Liver (tissue), 9 donors: ENCODE results near the gene FRMD6. TPM values are rescaled to one million over a fixed set of nuclear protein-coding genes. Genes with fewer than 3 reads are reported as not detected.

ENCODE experiments used
- DNase-seq: peaks from one replicate; pipeline ENCODE4 v3.0.0-alpha.2; 2017; ENCODE audit warnings: low spot score
- H3K27ac ChIP-seq, 2 donors: one replicate each; pipeline ENCODE4 v1.7.0; 2013; ENCODE audit warnings: inconsistent platforms in 2 of 2, low read length in 2 of 2, control low read depth in 1 of 2, low read depth in 1 of 2, mild to moderate bottlenecking in 1 of 2
- H3K27me3 ChIP-seq, 4 donors: one replicate each; pipeline versions ENCODE4 v1.6.1 to v1.7.0; 2013; ENCODE audit warnings: low read length in 3 of 4, inconsistent platforms in 1 of 4, mild to moderate bottlenecking in 1 of 4, moderate library complexity in 1 of 4; ENCODE audit not compliant: control insufficient read depth in 4 of 4, insufficient read depth in 4 of 4
- H3K36me3 ChIP-seq, 4 donors: one replicate each; pipeline versions ENCODE4 v1.6.1 to v1.7.0; 2013; ENCODE audit warnings: low read length in 3 of 4, mild to moderate bottlenecking in 3 of 4, low read depth in 1 of 4, moderate library complexity in 1 of 4; ENCODE audit not compliant: control insufficient read depth in 4 of 4, insufficient read depth in 3 of 4
- H3K4me1 ChIP-seq, 4 donors: one replicate each; pipeline versions ENCODE4 v1.6.1 to v1.7.0; 2013; ENCODE audit warnings: low read length in 3 of 4, mild to moderate bottlenecking in 3 of 4, moderate library complexity in 1 of 4; ENCODE audit not compliant: control insufficient read depth in 4 of 4, insufficient read depth in 4 of 4
- H3K4me3 ChIP-seq, 3 donors: one replicate each; pipeline versions ENCODE4 v1.6.1 to v1.7.0; 2013; ENCODE audit warnings: low read length in 3 of 3, control low read depth in 1 of 3, low read depth in 1 of 3, mild to moderate bottlenecking in 1 of 3
- H3K9ac ChIP-seq, 2 donors: one replicate each; pipeline ENCODE4 v1.7.0; 2013; ENCODE audit warnings: low read length in 2 of 2, mild to moderate bottlenecking in 2 of 2, moderate library complexity in 2 of 2, control low read depth in 1 of 2, low read depth in 1 of 2
- H3K9me3 ChIP-seq, 4 donors: one replicate each; pipeline versions ENCODE4 v1.6.1 to v1.7.0; 2013; ENCODE audit warnings: low read length in 3 of 4; ENCODE audit not compliant: control insufficient read depth in 4 of 4
- CTCF ChIP-seq: fragments of 150-350 bp; IDR thresholded peaks from 2 replicates; pipeline ENCODE4 v1.5.1; 2017; ENCODE audit warnings: improper control_type of control experiment, low read depth, low read length; ENCODE audit not compliant: missing input control
- EGR1 ChIP-seq, 2 donors: IDR thresholded peaks; 2 replicates each; pipeline ENCODE4 v1.6.1; 2016 to 2018; ENCODE audit warnings: antibody characterized with exemption in 2 of 2, low read depth in 2 of 2
- FOXA1 ChIP-seq: IDR thresholded peaks from 2 replicates; pipeline ENCODE4 v1.6.1; 2016; ENCODE audit warnings: antibody characterized with exemption
- FOXA2 ChIP-seq: IDR thresholded peaks from 2 replicates; pipeline ENCODE4 v1.6.1; 2016; ENCODE audit warnings: antibody characterized with exemption
- GABPA ChIP-seq, 2 donors: IDR thresholded peaks in 1 of 2; conservative IDR thresholded peaks in 1 of 2; 2 replicates each; pipeline ENCODE4 v1.6.1; 2016; ENCODE audit warnings: antibody characterized with exemption in 2 of 2, mild to moderate bottlenecking in 1 of 2, moderate library complexity in 1 of 2
- HNF4A ChIP-seq, 2 donors: conservative IDR thresholded peaks; 2 replicates each; pipeline ENCODE4 v1.6.1; 2016; ENCODE audit warnings: antibody characterized with exemption in 2 of 2, mild to moderate bottlenecking in 2 of 2
- HNF4G ChIP-seq: IDR thresholded peaks from 2 replicates; pipeline ENCODE4 v1.6.1; 2016; ENCODE audit warnings: antibody characterized with exemption
- JUND ChIP-seq, 2 donors: IDR thresholded peaks; 2 replicates each; pipeline ENCODE4 v1.6.1; 2016; ENCODE audit warnings: antibody characterized with exemption in 2 of 2
- NR2F2 ChIP-seq: IDR thresholded peaks from 2 replicates; pipeline ENCODE4 v1.6.1; 2016; ENCODE audit warnings: antibody characterized with exemption
- RAD21 ChIP-seq, 2 donors: IDR thresholded peaks; 2 replicates each; pipeline ENCODE4 v1.6.1; 2016; ENCODE audit warnings: antibody characterized with exemption in 2 of 2, mild to moderate bottlenecking in 2 of 2
- RXRA ChIP-seq, 2 donors: IDR thresholded peaks; 2 replicates each; pipeline ENCODE4 v1.6.1; 2017 to 2018; ENCODE audit warnings: antibody characterized with exemption in 2 of 2, mild to moderate bottlenecking in 1 of 2
- SP1 ChIP-seq: IDR thresholded peaks from 2 replicates; pipeline ENCODE4 v1.6.1; 2018; ENCODE audit warnings: antibody characterized with exemption, mild to moderate bottlenecking
- TAF1 ChIP-seq: conservative IDR thresholded peaks from 2 replicates; pipeline ENCODE4 v1.6.1; 2016; ENCODE audit warnings: antibody characterized with exemption, mild to moderate bottlenecking
- YY1 ChIP-seq: IDR thresholded peaks from 2 replicates; pipeline ENCODE4 v1.6.1; 2016; ENCODE audit warnings: antibody characterized with exemption, mild to moderate bottlenecking
- WGBS: extraction: QIAGEN DNeasy Blood & Tissue Kit; methylation state at CpG from one replicate; pipeline ENCODE4 v1.1.7; 2013; 5-methylcytosine and 5-hydroxymethylcytosine counted together
- polyA plus RNA-seq, 2 donors: library from polyadenylated mRNA; stranded (reverse) in 1 of 2; unstranded in 1 of 2; fragments of 200-250 nt in 1 of 2; fragments of >200 nt in 1 of 2; fragmentation: Nextera tagmentation in 1 of 2; extraction: Ambion mirVana in 1 of 2; gene quantifications; one replicate each; pipeline versions ENCODE4 v1.2.1 to v1.2.3, GENCODE V29; 2013 to 2015
- total RNA-seq, 2 donors: library from RNA; depleted of rRNA; stranded (reverse); fragments of >200 nt; gene quantifications; one replicate each; pipeline ENCODE4 v1.2.3, GENCODE V29; 2014
- TF ChIP-seq, protein P1 (sequence below): IDR thresholded peaks from 2 replicates; pipeline ENCODE4 v1.6.1; 2016; ENCODE audit warnings: antibody characterized with exemption, mild to moderate bottlenecking
- TF ChIP-seq, protein P2 (sequence below): IDR thresholded peaks from 2 replicates; pipeline ENCODE4 v1.6.1; 2016; ENCODE audit warnings: antibody characterized with exemption
- TF ChIP-seq, protein P3 (sequence below): IDR thresholded peaks from 2 replicates; pipeline ENCODE4 v1.6.1; 2016; ENCODE audit warnings: antibody characterized with exemption
- TF ChIP-seq, protein P4 (sequence below): IDR thresholded peaks from 2 replicates; pipeline ENCODE4 v1.6.1; 2016; ENCODE audit warnings: antibody characterized with exemption
- donor health status: healthy.
- donor health status: healthy.
- donor health status: healthy.
- donor health status: healthy.
- donor health status: healthy.

FRMD6 gene
- total and polyA plus RNA-seq, 4 donors: 2.4 to 10.0 (median 3.4) TPM

DNA sequence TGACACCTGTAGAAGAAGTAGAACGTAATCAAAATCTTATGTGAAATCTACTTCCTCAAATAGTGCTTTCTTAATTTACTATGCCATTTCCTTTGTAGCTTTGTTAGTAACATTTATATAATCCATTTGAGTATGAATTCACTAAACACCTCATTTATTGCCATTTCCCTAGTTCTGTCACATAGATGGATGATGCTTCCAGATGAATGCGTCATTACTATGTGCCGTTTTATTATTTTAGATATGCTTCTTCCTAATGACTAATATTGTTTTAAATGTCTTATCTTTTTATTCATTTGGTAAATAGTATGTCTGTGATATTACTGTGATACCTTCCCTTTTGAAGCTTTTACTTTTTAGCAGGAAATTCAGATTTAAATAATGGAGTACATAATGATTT lies 14.4 kb downstream of the FRMD6 start:
- H3K27ac ChIP-seq: no peak overlapping the region
- H3K4me1 ChIP-seq: no peaks in the 10 kb centered on the region
- DNase-seq: no peak
- peaks cover 0 to 1% (median 0%) of the 10 kb centered on the region in 4 donors for H3K36me3 ChIP-seq
- TF ChIP-seq CTCF (no peak), HNF4G (no peak), FOXA2 (no peak), SP1 (no peak), RAD21 (IDR thresholded peaks at IDR 0.05) (no peak), RXRA (IDR thresholded peaks at IDR 0.05) (no peak), FOXA1 (no peak), YY1 (no peak), JUND (IDR thresholded peaks at IDR 0.05) (no peak), GABPA (IDR thresholded peaks at IDR 0.05 in 1 of 2, conservative IDR thresholded peaks at IDR 0.05 in 1 of 2) (no peak), HNF4A (conservative IDR thresholded peaks at IDR 0.05) (no peak), EGR1 (IDR thresholded peaks at IDR 0.05; ENCODE audit: low read depth in 2 of 2) (no peak), NR2F2 (no peak), TAF1 (no peak)
- TF ChIP-seq, protein P1, sequence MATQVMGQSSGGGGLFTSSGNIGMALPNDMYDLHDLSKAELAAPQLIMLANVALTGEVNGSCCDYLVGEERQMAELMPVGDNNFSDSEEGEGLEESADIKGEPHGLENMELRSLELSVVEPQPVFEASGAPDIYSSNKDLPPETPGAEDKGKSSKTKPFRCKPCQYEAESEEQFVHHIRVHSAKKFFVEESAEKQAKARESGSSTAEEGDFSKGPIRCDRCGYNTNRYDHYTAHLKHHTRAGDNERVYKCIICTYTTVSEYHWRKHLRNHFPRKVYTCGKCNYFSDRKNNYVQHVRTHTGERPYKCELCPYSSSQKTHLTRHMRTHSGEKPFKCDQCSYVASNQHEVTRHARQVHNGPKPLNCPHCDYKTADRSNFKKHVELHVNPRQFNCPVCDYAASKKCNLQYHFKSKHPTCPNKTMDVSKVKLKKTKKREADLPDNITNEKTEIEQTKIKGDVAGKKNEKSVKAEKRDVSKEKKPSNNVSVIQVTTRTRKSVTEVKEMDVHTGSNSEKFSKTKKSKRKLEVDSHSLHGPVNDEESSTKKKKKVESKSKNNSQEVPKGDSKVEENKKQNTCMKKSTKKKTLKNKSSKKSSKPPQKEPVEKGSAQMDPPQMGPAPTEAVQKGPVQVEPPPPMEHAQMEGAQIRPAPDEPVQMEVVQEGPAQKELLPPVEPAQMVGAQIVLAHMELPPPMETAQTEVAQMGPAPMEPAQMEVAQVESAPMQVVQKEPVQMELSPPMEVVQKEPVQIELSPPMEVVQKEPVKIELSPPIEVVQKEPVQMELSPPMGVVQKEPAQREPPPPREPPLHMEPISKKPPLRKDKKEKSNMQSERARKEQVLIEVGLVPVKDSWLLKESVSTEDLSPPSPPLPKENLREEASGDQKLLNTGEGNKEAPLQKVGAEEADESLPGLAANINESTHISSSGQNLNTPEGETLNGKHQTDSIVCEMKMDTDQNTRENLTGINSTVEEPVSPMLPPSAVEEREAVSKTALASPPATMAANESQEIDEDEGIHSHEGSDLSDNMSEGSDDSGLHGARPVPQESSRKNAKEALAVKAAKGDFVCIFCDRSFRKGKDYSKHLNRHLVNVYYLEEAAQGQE: no peak
- TF ChIP-seq, protein P2, sequence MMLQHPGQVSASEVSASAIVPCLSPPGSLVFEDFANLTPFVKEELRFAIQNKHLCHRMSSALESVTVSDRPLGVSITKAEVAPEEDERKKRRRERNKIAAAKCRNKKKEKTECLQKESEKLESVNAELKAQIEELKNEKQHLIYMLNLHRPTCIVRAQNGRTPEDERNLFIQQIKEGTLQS: no peak
- TF ChIP-seq, protein P3, sequence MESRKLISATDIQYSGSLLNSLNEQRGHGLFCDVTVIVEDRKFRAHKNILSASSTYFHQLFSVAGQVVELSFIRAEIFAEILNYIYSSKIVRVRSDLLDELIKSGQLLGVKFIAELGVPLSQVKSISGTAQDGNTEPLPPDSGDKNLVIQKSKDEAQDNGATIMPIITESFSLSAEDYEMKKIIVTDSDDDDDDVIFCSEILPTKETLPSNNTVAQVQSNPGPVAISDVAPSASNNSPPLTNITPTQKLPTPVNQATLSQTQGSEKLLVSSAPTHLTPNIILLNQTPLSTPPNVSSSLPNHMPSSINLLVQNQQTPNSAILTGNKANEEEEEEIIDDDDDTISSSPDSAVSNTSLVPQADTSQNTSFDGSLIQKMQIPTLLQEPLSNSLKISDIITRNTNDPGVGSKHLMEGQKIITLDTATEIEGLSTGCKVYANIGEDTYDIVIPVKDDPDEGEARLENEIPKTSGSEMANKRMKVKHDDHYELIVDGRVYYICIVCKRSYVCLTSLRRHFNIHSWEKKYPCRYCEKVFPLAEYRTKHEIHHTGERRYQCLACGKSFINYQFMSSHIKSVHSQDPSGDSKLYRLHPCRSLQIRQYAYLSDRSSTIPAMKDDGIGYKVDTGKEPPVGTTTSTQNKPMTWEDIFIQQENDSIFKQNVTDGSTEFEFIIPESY: no peak
- TF ChIP-seq, protein P4, sequence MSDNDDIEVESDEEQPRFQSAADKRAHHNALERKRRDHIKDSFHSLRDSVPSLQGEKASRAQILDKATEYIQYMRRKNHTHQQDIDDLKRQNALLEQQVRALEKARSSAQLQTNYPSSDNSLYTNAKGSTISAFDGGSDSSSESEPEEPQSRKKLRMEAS: no peak
- WGBS: 92% methylated on average over 3 of the region's 3 CpGs
- no peak overlapping the region for H3K4me3 ChIP-seq
- H3K9ac ChIP-seq: no peak overlapping the region
- H3K27me3 ChIP-seq: no peaks in the 10 kb centered on the region
- no peaks in the 10 kb centered on the region for H3K9me3 ChIP-seq
